K562 (cell line): ENCODE measurements around the gene ERFL. TPM values are rescaled to one million over a fixed set of nuclear protein-coding genes. Genes with fewer than 3 reads are reported as not detected.

Experiments
- ARID1B ChIP-seq: fragments of 450-650 bp; IDR thresholded peaks from 2 replicates; pipeline ENCODE4 v1.6.1; 2016; ENCODE audit warnings: antibody characterized with exemption, mild to moderate bottlenecking, inconsistent platforms
- BCOR ChIP-seq: fragments of 450-650 bp; IDR thresholded peaks from 2 replicates; pipeline ENCODE4 v1.6.1; 2016
- BHLHE40 ChIP-seq: IDR thresholded peaks from 2 replicates; pipeline ENCODE4 v1.6.1; 2011; ENCODE audit warnings: low read length, improper control_type of control experiment
- CHAMP1 ChIP-seq: fragments of 450-650 bp; IDR thresholded peaks from 2 replicates; pipeline ENCODE4 v1.6.1; 2016; ENCODE audit warnings: mild to moderate bottlenecking
- GATAD2A ChIP-seq: fragments of 450-650 bp; IDR thresholded peaks from 2 replicates; pipeline ENCODE4 v1.6.1; 2017
- MAX ChIP-seq: sonication (generic); formaldehyde crosslinking; IDR thresholded peaks from 2 replicates; pipeline ENCODE4 v1.9.0; 2022; ENCODE audit warnings: mild to moderate bottlenecking, missing genetic modification reagents
- MIER1 ChIP-seq: fragments of 450-650 bp; IDR thresholded peaks from 2 replicates; pipeline ENCODE4 v1.6.1; 2016; ENCODE audit warnings: antibody characterized with exemption, mild to moderate bottlenecking, low read depth
- MITF ChIP-seq: IDR thresholded peaks from 2 replicates; pipeline ENCODE4 v1.6.1; 2014; ENCODE audit warnings: antibody characterized with exemption
- POLR2H ChIP-seq: IDR thresholded peaks from 2 replicates; pipeline ENCODE4 v1.6.1; 2016; ENCODE audit warnings: missing genetic modification characterization, low read depth, mild to moderate bottlenecking, control low read depth, missing compliant biosample characterization, moderate library complexity
- SOX6 ChIP-seq: fragments of 450-650 bp; IDR thresholded peaks from 2 replicates; pipeline ENCODE4 v1.6.1; 2014; ENCODE audit warnings: mild to moderate bottlenecking
- TAF1 ChIP-seq: IDR thresholded peaks from 2 replicates; pipeline ENCODE4 v1.6.1; 2011; ENCODE audit warnings: mild to moderate bottlenecking, low read length, moderate library complexity; ENCODE audit not compliant: insufficient read depth, control insufficient read depth, severe bottlenecking; ENCODE audit errors: extremely low read depth
- TAF15 ChIP-seq: fragments of 200-400 bp; formaldehyde crosslinking; IDR thresholded peaks from 2 replicates; pipeline ENCODE4 v1.6.1; 2017; ENCODE audit warnings: mild to moderate bottlenecking, low read depth, low read length, moderate library complexity
- ZFP1 ChIP-seq: fragments of 450-650 bp; formaldehyde crosslinking; IDR thresholded peaks from 2 replicates; pipeline ENCODE4 v1.4.0; 2020; ENCODE audit warnings: mild to moderate bottlenecking, mixed read lengths
- ZNF140 ChIP-seq: fragments of 250-450 bp; sonication (Bioruptor Pico); IDR thresholded peaks from 2 replicates; pipeline ENCODE4 v1.8.0; 2021; ENCODE audit warnings: moderate library complexity, mild to moderate bottlenecking, inconsistent platforms
- ZNF318 ChIP-seq, 2 experiments: fragments of 450-650 bp; IDR thresholded peaks; 2 replicates each; pipeline ENCODE4 v1.6.1; 2016; ENCODE audit warnings: mild to moderate bottlenecking in 2 of 2, borderline replicate concordance in 1 of 2, low read depth in 1 of 2, moderate library complexity in 1 of 2
- polyA plus RNA-seq, 8 experiments: library from polyadenylated mRNA; depleted of rRNA in 4 of 8; stranded (reverse) in 5 of 8; unstranded in 3 of 8; fragments of >200 nt; fragmentation: Nextera tagmentation in 2 of 8; fragmentation: Illumina TruSeq in 1 of 8; extraction: Ambion mirVana in 2 of 8; extraction: Trizol in 1 of 8; gene quantifications; 2 replicates each; pipeline versions ENCODE4 v1.2.1 to v1.2.3, GENCODE V29; 2011 to 2014; ENCODE audit warnings: inconsistent platforms in 1 of 8, missing spikeins in 1 of 8
- total RNA-seq, 7 experiments: library from RNA; depleted of rRNA in 6 of 7; stranded (reverse); fragments of >200 nt in 6 of 7; fragmentation: Illumina TruSeq in 2 of 7; extraction: Trizol in 2 of 7; gene quantifications; 2 replicates each; pipeline versions ENCODE4 v1.2.1 to v1.2.3, GENCODE V29; 2011 to 2021; ENCODE audit warnings: low replicate concordance in 1 of 7

Gene ERFL
- total and polyA plus RNA-seq, 9 of the 15 experiments (the other 6 are each of a cell fraction or from before 2014, with no cell fraction given) = 0.07 to 0.75 (median 0.32) TPM; not detected in 4

- TF ChIP-seq BHLHE40 = peak; percentile 11; the same call in 1 of the 2 replicates
- no peak for TF ChIP-seq MITF
- TF ChIP-seq MAX = no peak; the same call in 1 of the 2 replicates
- TF ChIP-seq GATAD2A = peak; percentile 62
- TF ChIP-seq POLR2H (tag) = no peak
- peak; percentile 69; the same call in 1 of the 2 replicates for TF ChIP-seq MIER1
- TF ChIP-seq ARID1B = peak; percentile 67
- no peak for TF ChIP-seq CHAMP1
- no peak for TF ChIP-seq ZNF140
- TF ChIP-seq SOX6 = peak; percentile 16; the same call in 1 of the 2 replicates
- TF ChIP-seq TAF15 = no peak
- peak; percentile 33 for TF ChIP-seq TAF1
- TF ChIP-seq ZFP1 (CRISPR knock-in tag) = no peak
- TF ChIP-seq BCOR = peak; percentile 88
- TF ChIP-seq ZNF318 (IDR thresholded peaks at IDR 0.05; ENCODE audit: borderline replicate concordance in 1 of 2, low read depth in 1 of 2) = no peak
Measured at GRCh38 chr19:41928754-41929535, 696 bp upstream of the ERFL start (continued).
